ENCODE measurements around the gene ENO1. TPM values are rescaled to one million over a fixed set of nuclear protein-coding genes. Genes with fewer than 3 reads are reported as not detected.

ENO1 gene
- total and polyA plus RNA-seq, 2 donors (not counting 3 experiments of a cell fraction or from before 2014, with no cell fraction given), result 1,111 to 1,593 TPM

- peaks cover 4% of the 10 kb centered on the region for H3K4me1 ChIP-seq (ENCODE audit: control insufficient read depth, extremely low read depth, insufficient read depth, low read length)
- DNase-seq (ENCODE audit: low read depth, low spot score) (no peak), FAIRE-seq (no peak)
- no peaks in the 10 kb centered on the region for H3K9me1 ChIP-seq (replicated peaks; ENCODE audit: control insufficient read depth, extremely low read depth, insufficient read depth, low read length)
- POLR2A ChIA-PET, result no interaction called here
- H3K27me3 ChIP-seq (ENCODE audit: control insufficient read depth in 2 of 2, insufficient read depth in 2 of 2, low read length in 2 of 2), result no peaks in the 10 kb centered on the region
- CTCF ChIA-PET, result interaction anchor here (0.8 to 1.4 kb wide), 3 partner anchors 104 to 127 kb away, joined by 3 to 4 read pairs (median 3); no protein-coding TSS in a partner anchor
- H3K36me3 ChIP-seq (ENCODE audit: control insufficient read depth in 2 of 2, extremely low read depth in 1 of 2, insufficient read depth in 2 of 2, low read length in 2 of 2), result no peaks in the 10 kb centered on the region
- BruUV-seq (replicated peaks), result no TSS peak
- no peak for TF ChIP-seq POLR2A (IDR thresholded peaks at IDR 0.05; ENCODE audit: low read depth, low read length)
- H3K4me2 ChIP-seq (ENCODE audit: insufficient read depth, low read length), result no peak overlapping the region
- no peak overlapping the region for H3K4me3 ChIP-seq (replicated peaks in 1 of 3; ENCODE audit: insufficient read depth in 1 of 3, low read depth in 1 of 3, low read length in 3 of 3)
- dilution Hi-C loops (cut with MboI; ENCODE audit: extremely low pct_ligation_motif_present, low sequenced_read_pairs) (no loop called here), intact Hi-C loops (cut with micrococcal nuclease) (loop anchor here (5.0 kb wide), 1 partner anchor 172 kb away; no protein-coding TSS in a partner anchor)
- H3K79me2 ChIP-seq (ENCODE audit: control insufficient read depth, insufficient read depth, low read length), result no peaks in the 10 kb centered on the region
- H3K9me3 ChIP-seq (replicated peaks; ENCODE audit: control insufficient read depth, insufficient read depth, low read length), result no peaks in the 10 kb centered on the region
- no peak overlapping the region for H2AFZ ChIP-seq (ENCODE audit: low read depth, low read length)
- H4K20me1 ChIP-seq (replicated peaks; ENCODE audit: control insufficient read depth, extremely low read depth, insufficient read depth, low read length), result no peaks in the 10 kb centered on the region
- no peak overlapping the region for H3K27ac ChIP-seq (ENCODE audit: insufficient read depth, low read depth, low read length)
- no peak overlapping the region for H3K9ac ChIP-seq (replicated peaks; ENCODE audit: extremely low read depth, insufficient read depth, low read length)
Measured at GRCh38 chr1:8844501-8845006, 33.9 kb downstream of the ENO1 start.

- intact Hi-C loops (cut with micrococcal nuclease), result no loop called here
- no peak overlapping the region for H3K4me3 ChIP-seq (replicated peaks in 1 of 3; ENCODE audit: insufficient read depth in 1 of 3, low read depth in 1 of 3, low read length in 3 of 3)
- no peak overlapping the region for H3K4me2 ChIP-seq (ENCODE audit: insufficient read depth, low read length)
- BruUV-seq (replicated peaks), result no TSS peak
- H3K4me1 ChIP-seq (ENCODE audit: control insufficient read depth, extremely low read depth, insufficient read depth, low read length), result no peaks in the 10 kb centered on the region
- no peaks in the 10 kb centered on the region for H3K27me3 ChIP-seq (ENCODE audit: control insufficient read depth in 2 of 2, insufficient read depth in 2 of 2, low read length in 2 of 2)
- TF ChIP-seq GATA2 (IDR thresholded peaks at IDR 0.05; ENCODE audit: insufficient read depth, insufficient read length, low read depth, low read length) (no peak), MYC (IDR thresholded peaks at IDR 0.05; ENCODE audit: low read depth, low read length) (no peak), MAX (IDR thresholded peaks at IDR 0.05; ENCODE audit: insufficient read depth, insufficient read length) (no peak), FOS (IDR thresholded peaks at IDR 0.05; ENCODE audit: borderline replicate concordance, insufficient read depth, low read length) (no peak), POLR2AphosphoS5 (IDR thresholded peaks at IDR 0.05; ENCODE audit: insufficient read depth, low read depth, low read length) (no peak), POLR2A (IDR thresholded peaks at IDR 0.05; ENCODE audit: low read depth, low read length) (no peak), EZH2 (IDR thresholded peaks at IDR 0.05; ENCODE audit: borderline replicate concordance, low read depth, low read length, severe bottlenecking) (no peak), JUN (IDR thresholded peaks at IDR 0.05; ENCODE audit: borderline replicate concordance, insufficient read depth, insufficient read length, low read depth) (no peak)
- TF ChIP-seq, protein P1, sequence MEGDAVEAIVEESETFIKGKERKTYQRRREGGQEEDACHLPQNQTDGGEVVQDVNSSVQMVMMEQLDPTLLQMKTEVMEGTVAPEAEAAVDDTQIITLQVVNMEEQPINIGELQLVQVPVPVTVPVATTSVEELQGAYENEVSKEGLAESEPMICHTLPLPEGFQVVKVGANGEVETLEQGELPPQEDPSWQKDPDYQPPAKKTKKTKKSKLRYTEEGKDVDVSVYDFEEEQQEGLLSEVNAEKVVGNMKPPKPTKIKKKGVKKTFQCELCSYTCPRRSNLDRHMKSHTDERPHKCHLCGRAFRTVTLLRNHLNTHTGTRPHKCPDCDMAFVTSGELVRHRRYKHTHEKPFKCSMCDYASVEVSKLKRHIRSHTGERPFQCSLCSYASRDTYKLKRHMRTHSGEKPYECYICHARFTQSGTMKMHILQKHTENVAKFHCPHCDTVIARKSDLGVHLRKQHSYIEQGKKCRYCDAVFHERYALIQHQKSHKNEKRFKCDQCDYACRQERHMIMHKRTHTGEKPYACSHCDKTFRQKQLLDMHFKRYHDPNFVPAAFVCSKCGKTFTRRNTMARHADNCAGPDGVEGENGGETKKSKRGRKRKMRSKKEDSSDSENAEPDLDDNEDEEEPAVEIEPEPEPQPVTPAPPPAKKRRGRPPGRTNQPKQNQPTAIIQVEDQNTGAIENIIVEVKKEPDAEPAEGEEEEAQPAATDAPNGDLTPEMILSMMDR (IDR thresholded peaks at IDR 0.05; ENCODE audit: extremely low read depth in 1 of 2, insufficient read depth in 1 of 2, low read depth in 1 of 2, low read length in 2 of 2), result no peak
- H2AFZ ChIP-seq (ENCODE audit: low read depth, low read length), result no peak overlapping the region
- H3K9me3 ChIP-seq (replicated peaks; ENCODE audit: control insufficient read depth, insufficient read depth, low read length), result no peaks in the 10 kb centered on the region
- ChIA-PET POLR2A (no interaction called here), CTCF (no interaction called here)
- dilution Hi-C loops (cut with MboI; ENCODE audit: extremely low pct_ligation_motif_present, low sequenced_read_pairs), result no loop called here
- no peaks in the 10 kb centered on the region for H3K9me1 ChIP-seq (replicated peaks; ENCODE audit: control insufficient read depth, extremely low read depth, insufficient read depth, low read length)
- H3K9ac ChIP-seq (replicated peaks; ENCODE audit: extremely low read depth, insufficient read depth, low read length), result no peak overlapping the region
- no peaks in the 10 kb centered on the region for H3K36me3 ChIP-seq (ENCODE audit: control insufficient read depth in 2 of 2, extremely low read depth in 1 of 2, insufficient read depth in 2 of 2, low read length in 2 of 2)
- no peaks in the 10 kb centered on the region for H3K79me2 ChIP-seq (ENCODE audit: control insufficient read depth, insufficient read depth, low read length)
- DNase-seq (ENCODE audit: low read depth, low spot score) (no peak), FAIRE-seq (no peak)
- H4K20me1 ChIP-seq (replicated peaks; ENCODE audit: control insufficient read depth, extremely low read depth, insufficient read depth, low read length), result no peaks in the 10 kb centered on the region
- H3K27ac ChIP-seq (ENCODE audit: insufficient read depth, low read depth, low read length), result no peak overlapping the region
Measured at GRCh38 chr1:8841395-8841794, 37.1 kb downstream of the ENO1 start.

Measured in endothelial cell of umbilical vein (primary cell).